Neural progenitor cell (in vitro differentiated cells): ENCODE data around the gene PRKAG2. TPM values are rescaled to one million over a fixed set of nuclear protein-coding genes. Genes with fewer than 3 reads are reported as not detected.
"Not testable (repeated sequence)": the region's sequence is repeated elsewhere in the genome, so short reads cannot be mapped to it uniquely, and the experiment has no call there.

Experiments
- DNase-seq: peaks from one replicate; pipeline ENCODE4 v3.0.0-alpha.2; 2016; ENCODE audit warnings: low spot score
- H2AFZ ChIP-seq: fragments of 200-600 bp; sonication (generic); replicated peaks from 2 replicates; pipeline ENCODE4 v1.6.1; 2016; ENCODE audit warnings: antibody characterized with exemption
- H3F3A ChIP-seq: fragments of 200-600 bp; sonication (generic); 2 replicates; pipeline ENCODE4 v1.6.1; 2016; ENCODE audit warnings: antibody characterized with exemption, low read depth
- H3K27ac ChIP-seq: fragments of 200-600 bp; sonication (generic); 2 replicates; pipeline ENCODE4 v1.5.1; 2016; ENCODE audit warnings: mild to moderate bottlenecking
- H3K27me3 ChIP-seq: fragments of 200-600 bp; sonication (generic); 2 replicates; pipeline ENCODE4 v1.6.1; 2016; ENCODE audit warnings: mild to moderate bottlenecking, moderate library complexity
- H3K36me3 ChIP-seq: fragments of 200-600 bp; sonication (generic); 2 replicates; pipeline ENCODE4 v1.5.1; 2016
- H3K4me1 ChIP-seq: fragments of 200-600 bp; sonication (generic); 2 replicates; pipeline ENCODE4 v1.6.1; 2016; ENCODE audit warnings: mixed run types
- H3K4me2 ChIP-seq: fragments of 200-600 bp; sonication (generic); 2 replicates; pipeline ENCODE4 v1.6.1; 2016
- H3K4me3 ChIP-seq: fragments of 200-600 bp; sonication (generic); 2 replicates; pipeline ENCODE4 v1.5.1; 2016
- H3K79me2 ChIP-seq: fragments of 200-600 bp; sonication (generic); 2 replicates; pipeline ENCODE4 v1.6.1; 2016; ENCODE audit warnings: low read depth
- H3K9ac ChIP-seq: fragments of 200-600 bp; sonication (generic); 2 replicates; pipeline ENCODE4 v1.6.1; 2016
- H3K9me3 ChIP-seq: fragments of 200-600 bp; sonication (generic); 2 replicates; pipeline ENCODE4 v1.5.1; 2016; ENCODE audit warnings: low read depth
- H4K20me1 ChIP-seq: fragments of 200-600 bp; sonication (generic); 2 replicates; pipeline ENCODE4 v1.6.1; 2016; ENCODE audit warnings: low read depth
- H3K27ac Mint-ChIP-seq: 3 replicates; pipeline ENCODE4 v1.8.0; 2021; ENCODE audit warnings: mixed read lengths
- H3K27me3 Mint-ChIP-seq: 2 replicates; pipeline ENCODE4 v1.8.0; 2022; ENCODE audit warnings: low read depth, mild to moderate bottlenecking, inconsistent platforms, moderate library complexity, mixed read lengths; ENCODE audit not compliant: insufficient read depth
- H3K36me3 Mint-ChIP-seq: 3 replicates; pipeline ENCODE4 v1.8.0; 2021; ENCODE audit warnings: mixed read lengths
- H3K4me1 Mint-ChIP-seq: 3 replicates; pipeline ENCODE4 v1.8.0; 2021; ENCODE audit warnings: mixed read lengths
- H3K4me3 Mint-ChIP-seq: 3 replicates; pipeline ENCODE4 v1.8.0; 2021; ENCODE audit warnings: mild to moderate bottlenecking, moderate library complexity, mixed read lengths
- H3K9me3 Mint-ChIP-seq: 3 replicates; pipeline ENCODE4 v1.8.0; 2020; ENCODE audit warnings: mixed read lengths
- EZH2 ChIP-seq: fragments of 200-600 bp; sonication (generic); IDR thresholded peaks from 2 replicates; pipeline ENCODE4 v1.6.1; 2017; ENCODE audit warnings: antibody characterized with exemption, mild to moderate bottlenecking, moderate library complexity
- EZH2phosphoT487 ChIP-seq: fragments of 200-600 bp; sonication (generic); IDR thresholded peaks from 2 replicates; pipeline ENCODE4 v1.6.1; 2017; ENCODE audit warnings: antibody characterized with exemption
- total RNA-seq: library from RNA; depleted of rRNA; stranded (reverse); fragments of >200 nt; gene quantifications from 2 replicates; pipeline ENCODE4 v1.2.3, GENCODE V29; 2015; ENCODE audit warnings: low replicate concordance
- TF ChIP-seq, protein P1 (sequence below): fragments of 200-600 bp; sonication (generic); IDR thresholded peaks from 2 replicates; pipeline ENCODE4 v1.5.1; 2017; ENCODE audit warnings: antibody characterized with exemption, mild to moderate bottlenecking

Gene PRKAG2
- total RNA-seq, 1 donor from 2014 or later = 11.4 TPM

DNA sequence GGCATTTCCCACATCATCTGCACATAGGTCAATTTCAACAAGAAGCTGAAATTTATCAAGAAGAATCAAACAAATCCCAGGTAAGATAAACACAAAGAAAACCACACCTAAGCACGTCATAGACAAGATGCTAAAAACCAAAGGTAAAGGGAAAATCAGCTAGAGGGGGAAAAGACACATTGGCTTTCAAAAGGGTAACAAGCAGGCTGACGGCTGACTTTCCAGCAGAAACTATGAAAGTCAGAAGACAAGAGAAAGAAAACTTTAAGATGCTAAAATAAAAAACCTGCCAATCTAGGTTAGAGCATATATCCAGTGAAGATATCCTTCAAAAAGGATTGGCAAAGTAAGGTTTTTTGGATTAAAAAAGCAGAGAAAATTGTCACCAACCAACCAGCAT, 297.3 kb downstream of the PRKAG2 start:
- no peak for DNase-seq
- Histone ChIP-seq H3K9ac (no peak overlapping the region), H3K4me1 (no peaks in the 10 kb centered on the region), H3K4me2 (no peak overlapping the region), H3K9me3 (peaks cover 6% of the 10 kb centered on the region), H4K20me1 (no peaks in the 10 kb centered on the region), H3K79me2 (no peaks in the 10 kb centered on the region), H3K4me3 (no peak overlapping the region), H3K36me3 (no peaks in the 10 kb centered on the region), H3K27me3 (no peaks in the 10 kb centered on the region), H3F3A (no peaks in the 10 kb centered on the region), H3K27ac (no peak overlapping the region), H2AFZ (no peak overlapping the region)
- H3K9me3 Mint-ChIP-seq = peaks cover 24% of the 10 kb centered on the region
- H3K4me1 Mint-ChIP-seq = no peaks in the 10 kb centered on the region
- no peak overlapping the region for H3K27ac Mint-ChIP-seq
- peaks cover 5% of the 10 kb centered on the region for H3K36me3 Mint-ChIP-seq
- peaks cover 2% of the 10 kb centered on the region for H3K27me3 Mint-ChIP-seq
- no peak for TF ChIP-seq EZH2
- TF ChIP-seq, protein P1, sequence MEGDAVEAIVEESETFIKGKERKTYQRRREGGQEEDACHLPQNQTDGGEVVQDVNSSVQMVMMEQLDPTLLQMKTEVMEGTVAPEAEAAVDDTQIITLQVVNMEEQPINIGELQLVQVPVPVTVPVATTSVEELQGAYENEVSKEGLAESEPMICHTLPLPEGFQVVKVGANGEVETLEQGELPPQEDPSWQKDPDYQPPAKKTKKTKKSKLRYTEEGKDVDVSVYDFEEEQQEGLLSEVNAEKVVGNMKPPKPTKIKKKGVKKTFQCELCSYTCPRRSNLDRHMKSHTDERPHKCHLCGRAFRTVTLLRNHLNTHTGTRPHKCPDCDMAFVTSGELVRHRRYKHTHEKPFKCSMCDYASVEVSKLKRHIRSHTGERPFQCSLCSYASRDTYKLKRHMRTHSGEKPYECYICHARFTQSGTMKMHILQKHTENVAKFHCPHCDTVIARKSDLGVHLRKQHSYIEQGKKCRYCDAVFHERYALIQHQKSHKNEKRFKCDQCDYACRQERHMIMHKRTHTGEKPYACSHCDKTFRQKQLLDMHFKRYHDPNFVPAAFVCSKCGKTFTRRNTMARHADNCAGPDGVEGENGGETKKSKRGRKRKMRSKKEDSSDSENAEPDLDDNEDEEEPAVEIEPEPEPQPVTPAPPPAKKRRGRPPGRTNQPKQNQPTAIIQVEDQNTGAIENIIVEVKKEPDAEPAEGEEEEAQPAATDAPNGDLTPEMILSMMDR = no peak
- TF ChIP-seq EZH2phosphoT487 = no peak
- no peak overlapping the region for H3K4me3 Mint-ChIP-seq

DNA sequence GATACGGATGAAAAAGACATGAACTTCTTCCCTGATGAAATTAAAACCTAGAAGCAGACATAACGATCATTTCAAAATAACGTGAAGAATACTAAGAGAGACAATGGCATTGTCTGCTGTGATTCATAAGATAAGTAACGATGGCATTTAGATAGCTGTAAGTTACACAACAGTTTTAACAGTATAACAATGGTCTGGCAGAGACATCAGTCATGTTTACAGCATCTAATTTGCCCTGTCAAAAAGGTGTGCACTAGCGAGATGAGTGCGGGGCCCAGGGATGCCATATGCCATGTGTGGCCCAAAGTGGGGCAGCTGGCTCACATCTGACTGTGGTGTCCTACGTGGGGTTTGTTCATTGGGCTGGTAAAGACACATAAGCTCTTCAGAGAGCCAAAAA, 301.5 kb downstream of the PRKAG2 start:
- H3K79me2 ChIP-seq = no peaks in the 10 kb centered on the region
- no peak overlapping the region for H2AFZ ChIP-seq
- peaks cover 3% of the 10 kb centered on the region for H3K36me3 Mint-ChIP-seq
- H3K36me3 ChIP-seq = no peaks in the 10 kb centered on the region
- H3K4me3 Mint-ChIP-seq = no peak overlapping the region
- no peak for DNase-seq
- no peak for TF ChIP-seq EZH2
- TF ChIP-seq, protein P1 = no peak
- TF ChIP-seq EZH2phosphoT487 = no peak
- peaks cover 6% of the 10 kb centered on the region for H3K9me3 ChIP-seq
- H3K4me3 ChIP-seq = no peak overlapping the region
- H3F3A ChIP-seq = no peaks in the 10 kb centered on the region
- H3K27me3 ChIP-seq = no peaks in the 10 kb centered on the region
- no peaks in the 10 kb centered on the region for H3K4me1 ChIP-seq
- no peak overlapping the region for H3K27ac Mint-ChIP-seq
- H3K4me2 ChIP-seq = no peak overlapping the region
- no peaks in the 10 kb centered on the region for H3K4me1 Mint-ChIP-seq
- no peak overlapping the region for H3K9ac ChIP-seq
- H3K9me3 Mint-ChIP-seq = peaks cover 18% of the 10 kb centered on the region
- H3K27ac ChIP-seq = no peak overlapping the region
- no peaks in the 10 kb centered on the region for H4K20me1 ChIP-seq
- H3K27me3 Mint-ChIP-seq = no peaks in the 10 kb centered on the region

GRCh38 chr7:151573046-151573445, 303.9 kb downstream of the PRKAG2 start:
- H3K27me3 Mint-ChIP-seq = not testable (repeated sequence)

DNA sequence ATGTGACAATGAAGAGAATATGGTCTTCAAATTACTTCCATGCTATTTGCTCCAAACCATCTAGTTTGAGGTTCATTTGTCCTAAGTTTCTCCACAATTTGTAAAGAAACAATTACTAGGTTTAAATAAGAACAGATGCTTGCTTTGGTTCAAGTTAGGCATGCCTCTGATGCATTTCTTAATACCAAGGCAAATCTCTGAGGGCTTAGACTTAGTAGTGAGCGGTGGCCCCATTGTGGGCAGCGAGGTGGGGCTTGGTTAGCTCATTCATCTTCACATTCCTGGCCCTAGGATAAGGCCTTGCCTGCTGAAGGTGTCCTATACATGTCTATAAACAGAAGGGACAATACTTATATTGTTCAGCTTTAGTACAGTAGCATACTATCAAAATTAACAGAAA, 304.8 kb downstream of the PRKAG2 start:
- Histone ChIP-seq H3K27ac (no peak overlapping the region), H3K9me3 (no peaks in the 10 kb centered on the region), H3K36me3 (no peaks in the 10 kb centered on the region), H3F3A (no peaks in the 10 kb centered on the region), H3K79me2 (no peaks in the 10 kb centered on the region), H3K4me3 (no peak overlapping the region), H3K4me1 (no peaks in the 10 kb centered on the region), H3K4me2 (no peak overlapping the region), H2AFZ (no peak overlapping the region), H3K27me3 (no peaks in the 10 kb centered on the region), H4K20me1 (no peaks in the 10 kb centered on the region), H3K9ac (no peak overlapping the region)
- H3K4me1 Mint-ChIP-seq = no peaks in the 10 kb centered on the region
- TF ChIP-seq, protein P1 = no peak
- TF ChIP-seq EZH2phosphoT487 (no peak), EZH2 (no peak)
- no peaks in the 10 kb centered on the region for H3K27me3 Mint-ChIP-seq
- H3K27ac Mint-ChIP-seq = no peak overlapping the region
- no peak for DNase-seq
- H3K36me3 Mint-ChIP-seq = no peaks in the 10 kb centered on the region
- no peaks in the 10 kb centered on the region for H3K9me3 Mint-ChIP-seq
- no peak overlapping the region for H3K4me3 Mint-ChIP-seq

More at GRCh38 chr7:151573046-151573445, 303.9 kb downstream of the PRKAG2 start:
- not testable (repeated sequence) for H4K20me1 ChIP-seq, H3K27me3 ChIP-seq, H3K4me2 ChIP-seq, H2AFZ ChIP-seq, H3K4me1 ChIP-seq, H3K9me3 Mint-ChIP-seq, H3K4me3 ChIP-seq, H3K4me1 Mint-ChIP-seq, DNase-seq, H3K9me3 ChIP-seq, H3K36me3 ChIP-seq, H3K27ac ChIP-seq, H3F3A ChIP-seq, H3K9ac ChIP-seq, H3K36me3 Mint-ChIP-seq, H3K27ac Mint-ChIP-seq, H3K4me3 Mint-ChIP-seq, H3K79me2 ChIP-seq
